ENCODE results near the gene DOCK1. TPM values are rescaled to one million over a fixed set of nuclear protein-coding genes. Genes with fewer than 3 reads are reported as not detected.

DOCK1 gene
- total and polyA plus RNA-seq, 2 donors (not counting 1 experiment from before 2014, with no cell fraction given), result 20.5 to 91.0 TPM

DNA sequence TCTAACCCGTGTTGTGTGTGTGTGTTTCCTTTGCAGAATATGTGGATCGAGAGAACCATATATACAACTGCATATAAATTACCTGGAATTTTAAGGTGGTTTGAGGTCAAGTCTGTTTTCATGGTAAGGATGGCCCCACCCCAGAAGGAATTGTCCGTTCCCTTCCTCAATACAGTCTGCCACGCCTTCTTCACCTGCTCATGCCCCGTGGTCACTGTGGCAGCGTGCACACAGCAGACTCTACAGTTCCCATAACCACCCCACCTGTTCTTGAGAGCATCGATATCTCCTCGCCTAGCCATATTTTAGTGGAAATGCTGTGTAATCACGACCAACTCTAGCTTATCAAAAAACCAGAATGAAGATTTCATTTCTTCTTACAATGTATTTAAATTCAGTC lies 509.9 kb downstream of the DOCK1 start:
- Histone ChIP-seq H2AFZ (ENCODE audit: low read length) (no peak overlapping the region), H3K27me3 (ENCODE audit: control insufficient read depth, insufficient read depth, low read length) (no peaks in the 10 kb centered on the region), H4K20me1 (ENCODE audit: control insufficient read depth, extremely low read depth, insufficient read depth, low read length) (no peaks in the 10 kb centered on the region), H3K4me3 (replicated peaks in 1 of 4; ENCODE audit: control extremely low read depth in 1 of 4, insufficient read depth in 1 of 4, low read depth in 3 of 4, low read length in 4 of 4) (no peak overlapping the region), H3K27ac (ENCODE audit: insufficient read depth, low read length) (no peak overlapping the region), H3K9me3 (ENCODE audit: control insufficient read depth, insufficient read depth, low read depth, low read length) (no peaks in the 10 kb centered on the region), H3K4me1 (ENCODE audit: control insufficient read depth, extremely low read depth, insufficient read depth, low read length) (no peaks in the 10 kb centered on the region), H3K9ac (ENCODE audit: insufficient read depth, low read length) (no peak overlapping the region), H3K4me2 (ENCODE audit: extremely low read depth, insufficient read depth, low read length) (no peak overlapping the region), H3K79me2 (ENCODE audit: control insufficient read depth, insufficient read depth, low read length) (no peaks in the 10 kb centered on the region), H3K36me3 (ENCODE audit: control insufficient read depth, insufficient read depth, low read length) (peaks cover 5% of the 10 kb centered on the region)
- TF ChIP-seq, protein P1, sequence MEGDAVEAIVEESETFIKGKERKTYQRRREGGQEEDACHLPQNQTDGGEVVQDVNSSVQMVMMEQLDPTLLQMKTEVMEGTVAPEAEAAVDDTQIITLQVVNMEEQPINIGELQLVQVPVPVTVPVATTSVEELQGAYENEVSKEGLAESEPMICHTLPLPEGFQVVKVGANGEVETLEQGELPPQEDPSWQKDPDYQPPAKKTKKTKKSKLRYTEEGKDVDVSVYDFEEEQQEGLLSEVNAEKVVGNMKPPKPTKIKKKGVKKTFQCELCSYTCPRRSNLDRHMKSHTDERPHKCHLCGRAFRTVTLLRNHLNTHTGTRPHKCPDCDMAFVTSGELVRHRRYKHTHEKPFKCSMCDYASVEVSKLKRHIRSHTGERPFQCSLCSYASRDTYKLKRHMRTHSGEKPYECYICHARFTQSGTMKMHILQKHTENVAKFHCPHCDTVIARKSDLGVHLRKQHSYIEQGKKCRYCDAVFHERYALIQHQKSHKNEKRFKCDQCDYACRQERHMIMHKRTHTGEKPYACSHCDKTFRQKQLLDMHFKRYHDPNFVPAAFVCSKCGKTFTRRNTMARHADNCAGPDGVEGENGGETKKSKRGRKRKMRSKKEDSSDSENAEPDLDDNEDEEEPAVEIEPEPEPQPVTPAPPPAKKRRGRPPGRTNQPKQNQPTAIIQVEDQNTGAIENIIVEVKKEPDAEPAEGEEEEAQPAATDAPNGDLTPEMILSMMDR (conservative IDR thresholded peaks at IDR 0.05 in 1 of 2, IDR thresholded peaks at IDR 0.05 in 1 of 2; ENCODE audit: low read depth in 1 of 2, low read length in 2 of 2), result no peak
- TF ChIP-seq EZH2 (IDR thresholded peaks at IDR 0.05; ENCODE audit: low read length, missing control alignments), result no peak
- no peak for DNase-seq (ENCODE audit: low read depth in 2 of 2)

DNA sequence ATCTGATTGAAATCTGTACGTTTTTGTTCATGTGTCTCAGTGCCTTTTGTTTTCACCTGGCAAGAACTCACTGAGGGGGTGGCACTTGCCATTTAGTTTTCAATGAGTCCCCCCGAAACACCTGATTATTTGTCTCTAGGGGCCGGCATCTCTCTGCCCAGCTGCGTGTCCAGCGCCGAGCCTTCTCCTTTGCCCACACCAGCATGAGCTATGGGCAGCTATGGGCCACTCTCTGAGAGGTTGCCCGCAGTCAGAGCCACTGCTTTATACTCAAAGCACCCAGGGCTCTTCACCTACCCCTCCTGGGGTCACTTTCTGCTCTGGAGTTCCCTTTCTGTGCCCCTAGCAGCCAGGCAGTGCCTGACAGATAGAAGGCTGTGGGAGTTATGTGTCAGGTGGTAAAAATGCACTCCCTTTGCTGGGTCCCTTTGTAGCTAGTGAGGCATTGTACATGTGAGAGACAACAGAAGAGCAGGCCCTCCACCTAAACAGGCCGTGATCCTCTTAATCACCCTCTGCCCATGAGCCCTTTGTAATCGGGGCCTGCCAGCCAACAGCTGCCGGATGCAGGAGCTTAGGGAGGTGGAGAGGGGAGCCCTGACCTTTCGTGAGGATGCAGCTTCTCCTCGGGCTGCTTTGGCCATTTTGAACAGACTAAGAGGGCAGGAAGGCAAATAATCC lies 510.8 kb downstream of the DOCK1 start:
- Histone ChIP-seq H2AFZ (ENCODE audit: low read length) (no peak overlapping the region), H3K4me1 (ENCODE audit: control insufficient read depth, extremely low read depth, insufficient read depth, low read length) (no peaks in the 10 kb centered on the region), H3K27ac (ENCODE audit: insufficient read depth, low read length) (no peak overlapping the region), H3K36me3 (ENCODE audit: control insufficient read depth, insufficient read depth, low read length) (peaks cover 5% of the 10 kb centered on the region), H3K9me3 (ENCODE audit: control insufficient read depth, insufficient read depth, low read depth, low read length) (no peaks in the 10 kb centered on the region), H3K27me3 (ENCODE audit: control insufficient read depth, insufficient read depth, low read length) (no peaks in the 10 kb centered on the region), H3K9ac (ENCODE audit: insufficient read depth, low read length) (no peak overlapping the region), H3K4me3 (replicated peaks in 1 of 4; ENCODE audit: control extremely low read depth in 1 of 4, insufficient read depth in 1 of 4, low read depth in 3 of 4, low read length in 4 of 4) (no peak overlapping the region), H4K20me1 (ENCODE audit: control insufficient read depth, extremely low read depth, insufficient read depth, low read length) (no peaks in the 10 kb centered on the region), H3K79me2 (ENCODE audit: control insufficient read depth, insufficient read depth, low read length) (no peaks in the 10 kb centered on the region), H3K4me2 (ENCODE audit: extremely low read depth, insufficient read depth, low read length) (no peak overlapping the region)
- DNase-seq (ENCODE audit: low read depth in 2 of 2), result no peak
- TF ChIP-seq, protein P1 (conservative IDR thresholded peaks at IDR 0.05 in 1 of 2, IDR thresholded peaks at IDR 0.05 in 1 of 2; ENCODE audit: low read depth in 1 of 2, low read length in 2 of 2), result no peak
- TF ChIP-seq EZH2 (IDR thresholded peaks at IDR 0.05; ENCODE audit: low read length, missing control alignments), result no peak

DNA sequence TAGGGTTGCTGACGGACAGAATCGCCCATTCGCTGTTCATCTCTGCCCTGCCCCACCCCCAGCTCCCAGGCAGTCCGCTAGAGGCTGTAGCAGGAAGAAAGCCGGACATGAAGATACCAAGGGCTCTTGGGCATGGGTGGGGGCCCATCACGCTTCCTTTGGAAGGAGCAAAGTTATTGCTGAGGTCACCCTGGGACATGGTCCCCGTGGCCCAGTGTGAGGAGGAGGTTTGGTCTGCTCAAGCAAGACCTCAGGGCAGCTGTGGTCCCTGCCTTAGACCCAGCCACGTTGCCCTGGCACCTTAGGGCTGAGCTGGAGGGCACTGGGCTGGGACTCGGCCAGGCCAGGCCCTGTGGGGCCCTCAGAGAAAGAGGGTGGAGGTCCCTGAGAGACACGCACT lies 511.8 kb downstream of the DOCK1 start:
- Histone ChIP-seq H3K9ac (ENCODE audit: insufficient read depth, low read length) (no peak overlapping the region), H3K27me3 (ENCODE audit: control insufficient read depth, insufficient read depth, low read length) (no peaks in the 10 kb centered on the region), H4K20me1 (ENCODE audit: control insufficient read depth, extremely low read depth, insufficient read depth, low read length) (no peaks in the 10 kb centered on the region), H3K9me3 (ENCODE audit: control insufficient read depth, insufficient read depth, low read depth, low read length) (no peaks in the 10 kb centered on the region), H3K4me1 (ENCODE audit: control insufficient read depth, extremely low read depth, insufficient read depth, low read length) (no peaks in the 10 kb centered on the region), H3K79me2 (ENCODE audit: control insufficient read depth, insufficient read depth, low read length) (no peaks in the 10 kb centered on the region), H2AFZ (ENCODE audit: low read length) (no peak overlapping the region), H3K27ac (ENCODE audit: insufficient read depth, low read length) (no peak overlapping the region), H3K4me2 (ENCODE audit: extremely low read depth, insufficient read depth, low read length) (no peak overlapping the region), H3K4me3 (replicated peaks in 1 of 4; ENCODE audit: control extremely low read depth in 1 of 4, insufficient read depth in 1 of 4, low read depth in 3 of 4, low read length in 4 of 4) (no peak overlapping the region), H3K36me3 (ENCODE audit: control insufficient read depth, insufficient read depth, low read length) (peaks cover 5% of the 10 kb centered on the region)
- TF ChIP-seq, protein P1 (conservative IDR thresholded peaks at IDR 0.05 in 1 of 2, IDR thresholded peaks at IDR 0.05 in 1 of 2; ENCODE audit: low read depth in 1 of 2, low read length in 2 of 2), result no peak
- no peak for TF ChIP-seq EZH2 (IDR thresholded peaks at IDR 0.05; ENCODE audit: low read length, missing control alignments)
- no peak for DNase-seq (ENCODE audit: low read depth in 2 of 2)

Data from fibroblast of lung (primary cell).